ENCODE results near the gene ANKRD37.

Gene ANKRD37

GRCh38 chr4:185435466-185435865 is 38.8 kb downstream of the ANKRD37 start:
- no peak overlapping the region for H3K27ac ChIP-seq (ENCODE audit: low read depth, low read length)

GRCh38 chr4:185437809-185438208 is 41.2 kb downstream of the ANKRD37 start:
- Histone ChIP-seq H3K27ac (ENCODE audit: low read depth, low read length) (no peak overlapping the region), H3K4me3 (ENCODE audit: low read depth in 1 of 5, low read length in 5 of 5) (no peak overlapping the region), H3K9me3 (ENCODE audit: control insufficient read depth in 5 of 5, low read length in 5 of 5) (no peaks in the 10 kb centered on the region), H3K27me3 (ENCODE audit: control insufficient read depth in 5 of 5, insufficient read depth in 4 of 5, low read length in 5 of 5) (no peaks in the 10 kb centered on the region), H3K4me1 (ENCODE audit: control insufficient read depth in 5 of 5, insufficient read depth in 5 of 5, low read length in 5 of 5) (no peaks in the 10 kb centered on the region), H3K36me3 (ENCODE audit: control insufficient read depth in 5 of 5, insufficient read depth in 5 of 5, low read length in 5 of 5) (no peaks in the 10 kb centered on the region), H3K9ac (ENCODE audit: low read length in 5 of 5) (no peak overlapping the region)

More at GRCh38 chr4:185435466-185435865, 38.8 kb downstream of the ANKRD37 start:
- Histone ChIP-seq H3K4me1 (ENCODE audit: control insufficient read depth in 5 of 5, insufficient read depth in 5 of 5, low read length in 5 of 5) (no peaks in the 10 kb centered on the region), H3K9me3 (ENCODE audit: control insufficient read depth in 5 of 5, low read length in 5 of 5) (no peaks in the 10 kb centered on the region), H3K27me3 (ENCODE audit: control insufficient read depth in 5 of 5, insufficient read depth in 4 of 5, low read length in 5 of 5) (no peaks in the 10 kb centered on the region), H3K9ac (ENCODE audit: low read length in 5 of 5) (no peak overlapping the region), H3K36me3 (ENCODE audit: control insufficient read depth in 5 of 5, insufficient read depth in 5 of 5, low read length in 5 of 5) (no peaks in the 10 kb centered on the region), H3K4me3 (ENCODE audit: low read depth in 1 of 5, low read length in 5 of 5) (no peak overlapping the region)

GRCh38 chr4:185441479-185441878 is 44.8 kb downstream of the ANKRD37 start:
- Histone ChIP-seq H3K9me3 (ENCODE audit: control insufficient read depth in 5 of 5, low read length in 5 of 5) (no peaks in the 10 kb centered on the region), H3K4me3 (ENCODE audit: low read depth in 1 of 5, low read length in 5 of 5) (no peak overlapping the region), H3K4me1 (ENCODE audit: control insufficient read depth in 5 of 5, insufficient read depth in 5 of 5, low read length in 5 of 5) (no peaks in the 10 kb centered on the region), H3K36me3 (ENCODE audit: control insufficient read depth in 5 of 5, insufficient read depth in 5 of 5, low read length in 5 of 5) (no peaks in the 10 kb centered on the region), H3K27me3 (ENCODE audit: control insufficient read depth in 5 of 5, insufficient read depth in 4 of 5, low read length in 5 of 5) (no peaks in the 10 kb centered on the region), H3K27ac (ENCODE audit: low read depth, low read length) (no peak overlapping the region), H3K9ac (ENCODE audit: low read length in 5 of 5) (no peak overlapping the region)

GRCh38 chr4:185445209-185445608 is 48.6 kb downstream of the ANKRD37 start:
- no peaks in the 10 kb centered on the region for H3K27me3 ChIP-seq (ENCODE audit: control insufficient read depth in 5 of 5, insufficient read depth in 4 of 5, low read length in 5 of 5)
- H3K36me3 ChIP-seq (ENCODE audit: control insufficient read depth in 5 of 5, insufficient read depth in 5 of 5, low read length in 5 of 5): no peaks in the 10 kb centered on the region
- H3K9me3 ChIP-seq (ENCODE audit: control insufficient read depth in 5 of 5, low read length in 5 of 5): no peaks in the 10 kb centered on the region
- no peak overlapping the region for H3K27ac ChIP-seq (ENCODE audit: low read depth, low read length)
- no peak overlapping the region for H3K4me3 ChIP-seq (ENCODE audit: low read depth in 1 of 5, low read length in 5 of 5)
- H3K9ac ChIP-seq (ENCODE audit: low read length in 5 of 5): no peak overlapping the region
- no peaks in the 10 kb centered on the region for H3K4me1 ChIP-seq (ENCODE audit: control insufficient read depth in 5 of 5, insufficient read depth in 5 of 5, low read length in 5 of 5)
